ENCODE results near the gene MYOG.

MYOG gene

DNA sequence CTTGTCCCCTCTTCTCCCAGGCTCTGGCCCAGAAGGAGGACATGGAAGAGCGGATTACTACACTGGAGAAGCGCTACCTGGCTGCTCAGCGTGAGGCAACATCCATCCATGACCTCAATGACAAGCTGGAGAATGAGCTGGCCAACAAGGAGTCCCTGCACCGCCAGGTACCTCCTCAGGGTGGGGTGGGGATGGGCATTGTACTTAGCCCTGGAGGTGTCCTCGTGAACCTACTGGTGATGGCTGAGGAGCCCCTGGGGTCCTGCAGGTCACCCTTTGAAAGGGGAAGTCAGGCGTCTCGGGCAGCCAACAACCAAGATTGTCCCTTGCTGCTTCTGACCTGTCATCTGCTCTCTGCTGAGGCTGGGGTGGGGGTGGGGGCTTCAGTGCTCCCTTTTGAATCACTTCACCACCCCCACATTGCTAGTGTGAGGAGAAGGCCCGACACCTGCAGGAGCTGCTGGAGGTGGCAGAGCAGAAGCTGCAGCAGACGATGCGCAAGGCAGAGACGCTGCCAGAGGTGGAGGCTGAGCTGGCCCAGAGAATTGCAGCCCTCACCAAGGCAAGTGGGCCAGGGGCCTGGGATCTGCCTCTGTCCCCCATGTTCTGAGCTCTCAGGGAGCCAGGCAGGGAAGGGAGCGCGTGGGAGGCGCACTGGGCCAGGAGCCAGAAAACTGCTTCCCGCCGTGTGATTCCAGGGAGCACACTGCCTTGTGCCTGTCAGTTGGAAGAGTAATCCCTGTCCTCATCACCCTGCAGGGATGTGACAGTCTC lies 39.8 kb downstream of the MYOG start:
- no peak for DNase-seq

DNA sequence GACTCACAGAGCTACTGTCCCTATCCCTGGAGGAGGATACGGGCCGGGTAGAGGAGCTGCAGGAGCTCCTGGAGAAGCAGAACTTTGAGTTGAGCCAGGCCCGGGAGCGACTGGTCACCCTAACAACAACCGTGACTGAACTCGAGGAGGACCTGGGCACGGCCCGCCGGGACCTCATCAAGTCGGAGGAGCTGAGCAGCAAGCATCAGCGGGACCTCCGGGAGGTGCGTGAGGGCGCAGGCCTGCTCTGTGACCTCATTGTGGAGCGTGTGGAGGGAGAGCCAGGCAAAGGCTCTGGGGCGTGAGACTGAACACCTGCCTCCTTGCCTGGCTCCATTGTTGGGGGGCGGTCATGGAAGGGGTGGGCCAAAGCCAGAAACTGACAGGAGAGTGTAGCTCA lies 40.5 kb downstream of the MYOG start:
- DNase-seq: no peak

DNA sequence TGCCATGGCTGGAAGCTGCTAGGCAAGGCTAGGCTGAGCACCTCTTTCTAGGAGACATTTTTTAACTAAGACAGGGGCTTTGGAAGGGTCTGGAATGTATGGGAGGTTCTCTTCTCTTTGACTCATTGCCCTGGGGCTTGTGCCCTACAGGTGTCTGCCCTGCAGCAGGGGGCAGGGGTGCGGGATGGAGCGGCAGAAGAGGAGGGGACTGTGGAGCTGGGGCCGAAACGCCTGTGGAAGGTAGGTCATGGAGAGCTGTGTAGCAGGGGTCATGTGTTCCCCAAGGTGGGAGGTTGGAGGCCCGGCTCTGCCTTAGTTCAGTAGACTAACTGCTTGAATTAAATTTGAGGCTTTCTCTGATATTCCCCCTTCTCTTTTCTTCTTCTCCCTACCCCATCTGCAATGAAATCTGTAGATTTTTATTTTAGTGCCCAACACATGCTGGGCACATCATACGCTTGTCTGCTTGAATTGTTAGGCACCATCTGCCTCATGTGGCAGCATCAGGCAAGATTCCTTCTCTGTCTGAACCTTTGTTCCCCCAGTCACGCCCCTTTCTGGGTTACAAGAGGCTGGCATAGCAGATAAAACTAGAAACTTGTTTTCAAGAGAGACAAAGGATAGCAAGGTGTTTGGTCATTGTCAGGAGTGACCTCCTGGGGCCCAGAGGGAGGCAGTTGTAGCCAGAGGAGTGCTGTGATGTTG lies 41.1 kb downstream of the MYOG start:
- DNase-seq: no peak

- no peak for DNase-seq
Observed at GRCh38 chr1:203043830-203044545, 41.8 kb downstream of the MYOG start.

- no peak for DNase-seq
Observed at GRCh38 chr1:203041351-203041932, 44.4 kb downstream of the MYOG start.

DNA sequence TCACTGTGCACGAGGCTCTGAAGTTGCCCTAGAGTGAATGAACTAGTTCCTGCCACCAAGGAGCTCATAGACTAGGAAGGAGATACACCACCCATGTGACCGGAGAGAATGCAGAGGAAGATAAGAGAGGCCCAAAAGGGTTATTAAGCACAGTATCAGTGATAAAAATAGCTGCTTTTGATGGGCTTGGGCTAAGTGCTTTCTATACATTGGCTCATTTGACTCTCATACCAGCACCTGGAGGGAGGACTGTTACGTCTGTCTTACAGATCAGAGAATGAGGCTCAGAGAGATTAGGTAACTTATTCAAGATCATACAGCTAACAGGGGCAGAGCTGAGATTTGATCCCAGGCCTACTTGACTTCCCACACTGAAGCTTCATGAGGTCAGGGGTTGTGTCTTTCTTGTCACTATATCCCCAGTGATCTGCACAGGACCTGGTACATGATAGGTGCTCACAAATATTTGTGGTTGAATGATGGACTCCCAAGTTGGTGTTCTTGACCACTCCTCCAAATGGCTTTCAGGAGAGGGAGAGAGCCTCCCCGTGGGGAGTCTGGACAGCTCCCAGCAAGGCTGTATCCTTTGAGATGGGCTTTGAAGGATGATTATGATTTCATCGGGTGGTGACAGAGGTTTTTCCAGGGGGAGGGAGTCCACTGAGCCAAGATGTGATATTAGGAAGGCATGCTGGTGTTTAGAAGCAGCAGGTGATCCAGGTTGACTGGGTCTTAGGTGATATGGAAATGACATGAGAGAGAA lies 45.1 kb downstream of the MYOG start:
- no peak for DNase-seq

GRCh38 chr1:203039609-203040512 lies 46.0 kb downstream of the MYOG start:
- no peak for DNase-seq

DNA sequence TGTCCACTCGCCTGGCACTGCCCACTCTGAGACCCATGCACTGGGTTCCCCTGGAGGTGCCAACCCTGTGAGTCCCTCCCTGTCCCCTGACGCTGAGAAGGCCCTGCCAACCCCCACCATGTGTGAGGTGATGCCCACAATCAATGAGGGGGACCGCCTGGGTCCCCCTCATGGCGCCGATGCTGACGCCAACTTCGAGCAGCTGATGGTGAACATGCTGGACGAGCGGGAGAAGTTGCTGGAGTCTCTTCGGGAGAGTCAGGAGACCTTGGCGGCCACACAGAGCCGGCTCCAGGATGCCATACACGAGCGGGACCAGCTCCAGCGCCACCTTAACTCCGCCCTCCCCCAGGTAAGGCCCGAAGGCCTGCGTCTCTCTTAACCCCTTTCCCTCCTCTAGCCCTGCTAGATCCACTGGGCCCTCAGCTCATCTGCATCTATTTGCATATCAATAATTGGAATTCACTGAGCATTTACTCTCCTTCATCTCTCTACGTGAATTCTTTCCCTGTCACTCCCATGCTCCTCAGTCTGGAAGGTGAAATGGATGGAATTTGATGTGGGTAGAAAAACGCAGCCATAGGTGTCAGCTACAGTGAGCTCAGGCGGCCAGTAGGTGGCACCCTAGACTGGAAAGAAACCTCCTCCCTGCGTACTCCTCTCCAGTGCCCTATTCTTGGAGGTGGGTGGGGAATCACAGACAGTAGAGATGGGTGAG lies 46.8 kb downstream of the MYOG start:
- DNase-seq: peak; percentile 53

- no peak for DNase-seq
Observed at GRCh38 chr1:203038217-203038741, 47.5 kb downstream of the MYOG start.

DNA sequence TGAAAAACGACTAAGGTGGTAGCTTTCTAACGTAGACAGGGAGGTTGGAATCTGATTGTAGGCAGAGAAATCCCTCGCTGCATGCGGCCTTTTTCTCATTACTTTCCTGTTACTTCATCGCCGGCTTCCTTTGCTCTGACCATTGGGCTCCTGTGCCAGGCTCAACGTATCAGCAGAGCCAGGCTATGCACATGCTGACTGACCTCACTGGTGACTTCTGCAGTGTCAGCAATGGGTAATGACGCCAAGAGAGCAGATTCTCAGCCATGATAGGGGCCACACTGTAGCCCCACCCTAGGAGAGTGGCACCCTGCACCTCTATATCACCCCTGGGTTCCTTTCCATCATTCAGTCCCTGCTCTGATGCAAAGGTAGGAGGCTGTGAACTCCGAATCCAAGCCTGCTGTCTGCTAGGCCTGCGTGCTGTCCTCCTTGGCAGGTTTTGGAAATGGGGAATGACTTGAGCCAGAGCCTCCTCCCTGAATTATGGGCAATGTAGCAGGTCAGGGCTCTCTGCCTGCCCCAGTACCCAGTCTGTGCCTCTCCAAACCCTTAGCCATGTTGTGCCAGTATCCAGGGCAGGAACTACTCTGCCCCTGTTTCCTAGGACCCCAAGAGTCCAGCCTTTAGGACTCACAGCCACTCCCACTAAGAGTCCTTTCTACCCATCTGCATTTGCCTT lies 48.2 kb downstream of the MYOG start:
- no peak for DNase-seq

GRCh38 chr1:203036537-203036936 lies 49.3 kb downstream of the MYOG start:
- no peak for DNase-seq

DNA sequence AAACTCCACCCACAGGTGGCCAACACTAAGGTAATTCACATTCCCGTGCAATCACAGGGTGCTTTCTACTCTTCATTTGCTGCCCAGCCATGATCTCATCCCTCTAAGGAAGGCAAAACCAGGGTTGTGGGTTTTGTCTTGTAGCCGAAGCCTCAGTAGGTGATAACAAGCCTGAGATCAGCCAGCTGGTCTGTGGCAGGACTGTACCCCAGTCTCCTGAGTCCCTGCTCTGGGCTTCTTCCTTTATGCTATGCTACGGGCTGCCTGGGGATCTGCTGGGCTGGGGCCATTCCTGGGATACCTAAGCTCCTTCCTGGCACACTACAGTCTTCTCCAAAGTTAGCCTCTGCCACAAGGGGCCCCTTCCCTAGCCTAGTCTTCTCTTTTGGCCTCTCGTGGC lies 49.7 kb downstream of the MYOG start:
- no peak for DNase-seq

GRCh38 chr1:203035111-203036000 lies 50.5 kb downstream of the MYOG start:
- no peak for DNase-seq

DNA sequence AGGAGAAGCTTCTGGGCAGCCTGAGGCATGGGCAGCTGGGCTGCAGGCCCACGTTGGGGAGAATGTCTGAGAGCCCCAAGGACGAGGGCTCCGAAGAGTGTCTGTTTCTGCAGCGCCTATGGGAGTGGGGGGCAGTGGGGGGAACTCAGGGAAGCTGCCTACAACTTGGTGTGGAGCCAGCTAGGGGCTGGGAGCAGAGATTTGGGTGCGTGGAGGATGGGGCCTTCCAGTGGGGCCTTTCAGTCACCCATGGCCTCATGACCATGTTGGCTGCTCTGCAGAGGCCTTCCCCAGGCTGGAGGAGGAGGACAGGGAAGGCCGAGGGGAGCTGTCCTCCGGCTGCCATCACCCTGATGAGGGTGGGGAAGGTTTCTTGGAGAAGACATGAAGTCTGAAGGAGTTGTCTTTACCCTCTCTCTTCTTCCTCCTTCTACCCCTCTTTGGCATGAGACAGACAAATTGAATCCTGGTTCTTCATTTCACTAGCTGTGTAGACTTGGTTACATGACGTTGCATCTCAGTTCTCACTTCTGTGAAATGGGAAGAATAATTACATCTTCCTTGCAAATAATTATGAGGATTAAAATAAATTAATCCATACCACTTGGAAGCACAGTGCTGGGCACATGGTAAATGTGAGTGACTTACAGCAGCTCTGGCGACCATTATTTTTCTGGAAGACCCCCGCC lies 51.2 kb downstream of the MYOG start:
- DNase-seq: no peak

- DNase-seq: no peak
Observed at GRCh38 chr1:203033917-203034316, 51.9 kb downstream of the MYOG start.

- no peak for DNase-seq
Observed at GRCh38 chr1:203033287-203033686, 52.5 kb downstream of the MYOG start.
